ENCODE results near the gene PRKCA.

The PRKCA gene

DNA sequence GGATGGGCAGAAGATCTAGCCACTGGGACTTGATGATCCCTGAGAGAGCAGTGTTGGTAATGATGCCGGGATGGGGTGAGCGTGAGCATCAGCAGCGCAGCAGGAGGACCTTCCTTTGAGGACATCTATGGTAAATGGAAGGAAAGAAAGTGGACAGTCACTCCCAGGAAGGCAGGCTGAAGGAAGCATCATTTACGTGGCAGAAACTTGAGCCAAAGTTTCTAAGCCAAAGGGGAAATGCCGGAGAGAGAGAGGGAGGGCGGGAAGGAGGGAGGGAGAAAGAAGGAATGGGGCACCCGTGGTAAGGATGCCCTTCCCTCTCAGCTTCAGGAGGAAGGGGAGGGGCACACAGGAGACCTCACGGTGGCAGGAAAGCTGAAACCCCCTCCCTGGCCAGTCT lies 446.2 kb downstream of the PRKCA start:
- no peak overlapping the region for H3K4me2 ChIP-seq
- no peaks in the 10 kb centered on the region for H3K36me3 ChIP-seq (ENCODE audit: insufficient read depth)
- no peaks in the 10 kb centered on the region for H4K20me1 ChIP-seq (ENCODE audit: insufficient read depth)
- H3K27ac ChIP-seq, result no peak overlapping the region
- no peaks in the 10 kb centered on the region for H3K4me1 ChIP-seq (ENCODE audit: low read depth, poor library complexity, severe bottlenecking)
- no peaks in the 10 kb centered on the region for H3K79me2 ChIP-seq (ENCODE audit: insufficient read depth, low read depth)
- H3K4me3 ChIP-seq (IDR thresholded peaks at IDR 0.05; ENCODE audit: insufficient read depth, low read depth, low read length), result no peak overlapping the region
- no peaks in the 10 kb centered on the region for H3K27me3 ChIP-seq (ENCODE audit: insufficient read depth, low read depth)
- H2AFZ ChIP-seq (ENCODE audit: low read depth), result no peak overlapping the region
- TF ChIP-seq, protein P1, sequence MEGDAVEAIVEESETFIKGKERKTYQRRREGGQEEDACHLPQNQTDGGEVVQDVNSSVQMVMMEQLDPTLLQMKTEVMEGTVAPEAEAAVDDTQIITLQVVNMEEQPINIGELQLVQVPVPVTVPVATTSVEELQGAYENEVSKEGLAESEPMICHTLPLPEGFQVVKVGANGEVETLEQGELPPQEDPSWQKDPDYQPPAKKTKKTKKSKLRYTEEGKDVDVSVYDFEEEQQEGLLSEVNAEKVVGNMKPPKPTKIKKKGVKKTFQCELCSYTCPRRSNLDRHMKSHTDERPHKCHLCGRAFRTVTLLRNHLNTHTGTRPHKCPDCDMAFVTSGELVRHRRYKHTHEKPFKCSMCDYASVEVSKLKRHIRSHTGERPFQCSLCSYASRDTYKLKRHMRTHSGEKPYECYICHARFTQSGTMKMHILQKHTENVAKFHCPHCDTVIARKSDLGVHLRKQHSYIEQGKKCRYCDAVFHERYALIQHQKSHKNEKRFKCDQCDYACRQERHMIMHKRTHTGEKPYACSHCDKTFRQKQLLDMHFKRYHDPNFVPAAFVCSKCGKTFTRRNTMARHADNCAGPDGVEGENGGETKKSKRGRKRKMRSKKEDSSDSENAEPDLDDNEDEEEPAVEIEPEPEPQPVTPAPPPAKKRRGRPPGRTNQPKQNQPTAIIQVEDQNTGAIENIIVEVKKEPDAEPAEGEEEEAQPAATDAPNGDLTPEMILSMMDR (conservative IDR thresholded peaks at IDR 0.05; ENCODE audit: low read depth, low read length), result no peak
- H3K9ac ChIP-seq, result no peak overlapping the region

DNA sequence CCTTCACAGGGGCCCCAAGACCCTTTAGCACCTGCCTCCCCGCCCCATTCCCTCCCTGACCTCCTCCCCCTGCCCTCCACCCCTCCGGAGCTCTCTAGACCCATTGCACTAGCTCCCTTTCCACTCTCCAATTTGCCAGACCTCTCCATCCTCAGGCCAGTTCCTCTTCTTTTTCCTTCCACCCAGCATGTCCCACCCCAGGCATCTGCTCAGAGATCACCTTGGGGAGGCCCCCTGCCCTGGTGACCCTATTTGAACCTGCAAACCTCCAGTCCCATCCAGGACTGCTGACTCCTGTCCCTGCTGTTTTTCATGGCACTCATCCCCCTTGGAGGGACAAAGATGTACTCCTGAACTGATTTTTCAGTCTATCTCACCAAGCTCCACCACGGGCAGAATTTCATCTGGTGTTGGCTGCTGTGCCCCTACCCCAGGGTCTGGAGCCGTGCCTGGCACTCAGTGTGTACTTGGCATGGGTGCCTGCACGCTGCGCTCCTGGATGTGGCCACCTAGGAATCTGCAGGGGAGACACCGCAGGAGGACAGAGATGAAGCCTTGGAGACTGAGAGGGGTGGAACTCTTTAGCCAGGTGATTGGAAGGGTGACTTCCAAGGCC lies 446.9 kb downstream of the PRKCA start:
- Histone ChIP-seq H2AFZ (ENCODE audit: low read depth) (no peak overlapping the region), H3K36me3 (ENCODE audit: insufficient read depth) (no peaks in the 10 kb centered on the region), H3K4me1 (ENCODE audit: low read depth, poor library complexity, severe bottlenecking) (no peaks in the 10 kb centered on the region), H4K20me1 (ENCODE audit: insufficient read depth) (no peaks in the 10 kb centered on the region), H3K9ac (no peak overlapping the region), H3K4me3 (IDR thresholded peaks at IDR 0.05; ENCODE audit: insufficient read depth, low read depth, low read length) (no peak overlapping the region), H3K27me3 (ENCODE audit: insufficient read depth, low read depth) (no peaks in the 10 kb centered on the region), H3K4me2 (no peak overlapping the region), H3K27ac (no peak overlapping the region), H3K79me2 (ENCODE audit: insufficient read depth, low read depth) (no peaks in the 10 kb centered on the region)
- TF ChIP-seq, protein P1 (conservative IDR thresholded peaks at IDR 0.05; ENCODE audit: low read depth, low read length), result no peak

DNA sequence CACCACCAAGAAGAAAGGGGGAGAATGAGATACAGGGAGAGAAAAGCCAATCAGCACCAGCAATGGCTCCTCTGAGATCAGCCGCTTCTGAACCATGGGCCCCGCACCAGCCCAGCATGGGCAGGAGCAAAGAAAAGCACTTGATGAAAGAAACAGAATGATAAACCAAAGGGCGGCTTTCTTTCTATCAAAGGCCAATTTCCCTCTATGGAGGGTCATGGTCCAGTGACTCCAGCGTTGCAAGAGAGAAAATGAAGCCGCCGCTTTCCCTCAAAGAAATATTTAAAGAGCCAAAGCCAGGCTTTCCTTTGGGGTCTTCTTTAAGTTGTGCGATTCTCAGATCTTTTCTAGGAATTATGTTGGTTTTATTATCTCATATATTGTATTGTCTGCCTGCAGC lies 447.7 kb downstream of the PRKCA start:
- Histone ChIP-seq H3K79me2 (ENCODE audit: insufficient read depth, low read depth) (no peaks in the 10 kb centered on the region), H3K27ac (no peak overlapping the region), H3K9ac (no peak overlapping the region), H3K4me1 (ENCODE audit: low read depth, poor library complexity, severe bottlenecking) (no peaks in the 10 kb centered on the region), H3K4me3 (IDR thresholded peaks at IDR 0.05; ENCODE audit: insufficient read depth, low read depth, low read length) (no peak overlapping the region), H4K20me1 (ENCODE audit: insufficient read depth) (no peaks in the 10 kb centered on the region), H3K27me3 (ENCODE audit: insufficient read depth, low read depth) (no peaks in the 10 kb centered on the region), H3K4me2 (no peak overlapping the region), H3K36me3 (ENCODE audit: insufficient read depth) (no peaks in the 10 kb centered on the region), H2AFZ (ENCODE audit: low read depth) (no peak overlapping the region)
- TF ChIP-seq, protein P1 (conservative IDR thresholded peaks at IDR 0.05; ENCODE audit: low read depth, low read length), result no peak

DNA sequence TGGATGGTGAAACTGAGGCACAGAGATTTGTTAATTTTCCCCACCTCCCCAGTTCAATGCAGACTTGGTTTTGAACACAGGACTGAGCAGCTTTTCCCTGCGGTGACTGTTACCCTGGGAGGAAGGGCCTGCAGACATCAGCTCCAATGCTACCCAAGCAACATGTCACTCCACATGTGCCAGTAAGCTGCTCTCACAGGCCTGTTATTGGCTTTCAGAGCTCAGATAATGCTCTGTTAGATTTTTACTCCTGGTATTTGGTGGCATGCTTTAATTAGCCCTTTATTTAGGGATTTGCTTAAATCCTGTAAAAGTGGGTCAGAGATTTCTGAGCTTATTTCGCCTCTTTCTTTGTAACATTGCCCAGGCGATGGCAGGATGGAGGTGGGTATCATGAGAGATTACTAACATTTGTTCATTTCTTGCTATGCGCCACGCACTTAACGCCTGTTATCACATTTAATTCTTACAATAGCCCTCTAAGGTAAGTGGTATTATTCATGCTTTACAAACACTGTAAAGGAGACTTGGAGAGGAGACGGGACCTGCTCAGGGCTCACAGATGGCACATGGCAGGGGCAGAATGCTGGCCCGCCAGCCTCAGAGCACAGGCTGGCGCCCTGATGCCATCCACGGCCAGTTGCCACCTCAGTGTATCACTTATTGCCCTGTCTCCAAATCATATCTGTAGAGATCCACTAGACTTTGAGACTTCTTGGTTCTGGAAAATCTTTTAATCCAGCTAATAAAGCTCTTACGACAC lies 448.5 kb downstream of the PRKCA start:
- Histone ChIP-seq H3K36me3 (ENCODE audit: insufficient read depth) (no peaks in the 10 kb centered on the region), H2AFZ (ENCODE audit: low read depth) (no peak overlapping the region), H3K4me1 (ENCODE audit: low read depth, poor library complexity, severe bottlenecking) (no peaks in the 10 kb centered on the region), H3K79me2 (ENCODE audit: insufficient read depth, low read depth) (no peaks in the 10 kb centered on the region), H4K20me1 (ENCODE audit: insufficient read depth) (no peaks in the 10 kb centered on the region), H3K27ac (no peak overlapping the region), H3K27me3 (ENCODE audit: insufficient read depth, low read depth) (no peaks in the 10 kb centered on the region), H3K9ac (no peak overlapping the region), H3K4me3 (IDR thresholded peaks at IDR 0.05; ENCODE audit: insufficient read depth, low read depth, low read length) (no peak overlapping the region), H3K4me2 (no peak overlapping the region)
- TF ChIP-seq, protein P1 (conservative IDR thresholded peaks at IDR 0.05; ENCODE audit: low read depth, low read length), result no peak
